Endothelial cell (in vitro differentiated cells): ENCODE measurements around the gene NGF. TPM values are rescaled to one million over a fixed set of nuclear protein-coding genes. Genes with fewer than 3 reads are reported as not detected.

Experiments used
- DNase-seq: peaks from one replicate; pipeline ENCODE4 v3.0.0; 2021; ENCODE audit warnings: low spot score
- H3K27ac Mint-ChIP-seq: one replicate; pipeline ENCODE4 v1.8.0; 2021; ENCODE audit warnings: mixed read lengths, inconsistent platforms; ENCODE audit not compliant: unreplicated experiment
- H3K27me3 Mint-ChIP-seq: one replicate; pipeline ENCODE4 v1.8.0; 2021; ENCODE audit warnings: mild to moderate bottlenecking, moderate library complexity, mixed read lengths, inconsistent platforms; ENCODE audit not compliant: unreplicated experiment
- H3K36me3 Mint-ChIP-seq: one replicate; pipeline ENCODE4 v1.8.0; 2021; ENCODE audit warnings: mild to moderate bottlenecking, low read depth, mixed read lengths, inconsistent platforms; ENCODE audit not compliant: unreplicated experiment
- H3K4me1 Mint-ChIP-seq: one replicate; pipeline ENCODE4 v1.8.0; 2021; ENCODE audit warnings: mild to moderate bottlenecking, mixed read lengths, inconsistent platforms; ENCODE audit not compliant: unreplicated experiment
- H3K4me3 Mint-ChIP-seq: one replicate; pipeline ENCODE4 v1.8.0; 2021; ENCODE audit warnings: mild to moderate bottlenecking, mixed read lengths, inconsistent platforms; ENCODE audit not compliant: unreplicated experiment
- H3K9me3 Mint-ChIP-seq: one replicate; pipeline ENCODE4 v1.8.0; 2021; ENCODE audit warnings: mixed read lengths, inconsistent platforms; ENCODE audit not compliant: unreplicated experiment
- total RNA-seq: library from RNA; stranded (reverse); fragmentation: NEBNext Ultra II Directional; extraction: Animal tissue kit (Norgen Biotek cat#: 25700); gene quantifications from one replicate; pipeline ENCODE4 v1.2.1, GENCODE V29; 2021; ENCODE audit not compliant: unreplicated experiment
- TF ChIP-seq, protein P1 (sequence below): fragments of 200-600 bp; sonication (generic); IDR thresholded peaks from one replicate; pipeline ENCODE4 v1.5.0; 2021; ENCODE audit warnings: antibody characterized with exemption; ENCODE audit not compliant: unreplicated experiment

Gene NGF
- total RNA-seq, 1 donor from 2014 or later: 0.69 TPM

GRCh38 chr1:115283681-115284146 is 54.3 kb downstream of the NGF start:
- H3K4me1 Mint-ChIP-seq: peaks cover 4% of the 10 kb centered on the region

DNA sequence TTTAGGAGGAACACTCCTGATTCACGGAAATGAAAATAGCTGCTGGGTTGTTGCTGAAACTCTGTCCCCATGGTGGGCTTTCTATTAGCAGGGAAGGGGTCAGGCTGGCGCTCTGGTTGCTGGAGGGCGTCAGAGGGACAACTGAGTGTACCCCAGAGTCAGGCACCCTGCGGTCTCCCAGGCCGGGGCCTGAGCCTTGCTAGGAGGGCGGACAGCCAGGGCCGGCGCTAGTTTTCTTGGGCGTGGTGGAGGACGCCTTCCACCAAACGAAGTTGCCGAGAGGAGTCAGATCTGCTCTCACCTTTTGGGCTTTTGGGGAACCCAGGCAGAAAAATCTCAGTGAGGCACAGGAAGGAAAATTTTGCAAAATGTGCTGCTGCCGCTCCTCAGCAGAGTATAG is 54.8 kb downstream of the NGF start:
- Mint-ChIP-seq H3K4me3 (no peak overlapping the region), H3K4me1 (peaks cover 4% of the 10 kb centered on the region), H3K27ac (no peak overlapping the region), H3K36me3 (no peaks in the 10 kb centered on the region), H3K9me3 (no peaks in the 10 kb centered on the region), H3K27me3 (no peaks in the 10 kb centered on the region)
- TF ChIP-seq, protein P1, sequence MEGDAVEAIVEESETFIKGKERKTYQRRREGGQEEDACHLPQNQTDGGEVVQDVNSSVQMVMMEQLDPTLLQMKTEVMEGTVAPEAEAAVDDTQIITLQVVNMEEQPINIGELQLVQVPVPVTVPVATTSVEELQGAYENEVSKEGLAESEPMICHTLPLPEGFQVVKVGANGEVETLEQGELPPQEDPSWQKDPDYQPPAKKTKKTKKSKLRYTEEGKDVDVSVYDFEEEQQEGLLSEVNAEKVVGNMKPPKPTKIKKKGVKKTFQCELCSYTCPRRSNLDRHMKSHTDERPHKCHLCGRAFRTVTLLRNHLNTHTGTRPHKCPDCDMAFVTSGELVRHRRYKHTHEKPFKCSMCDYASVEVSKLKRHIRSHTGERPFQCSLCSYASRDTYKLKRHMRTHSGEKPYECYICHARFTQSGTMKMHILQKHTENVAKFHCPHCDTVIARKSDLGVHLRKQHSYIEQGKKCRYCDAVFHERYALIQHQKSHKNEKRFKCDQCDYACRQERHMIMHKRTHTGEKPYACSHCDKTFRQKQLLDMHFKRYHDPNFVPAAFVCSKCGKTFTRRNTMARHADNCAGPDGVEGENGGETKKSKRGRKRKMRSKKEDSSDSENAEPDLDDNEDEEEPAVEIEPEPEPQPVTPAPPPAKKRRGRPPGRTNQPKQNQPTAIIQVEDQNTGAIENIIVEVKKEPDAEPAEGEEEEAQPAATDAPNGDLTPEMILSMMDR: no peak
- DNase-seq: no peak

More at GRCh38 chr1:115283681-115284146, 54.3 kb downstream of the NGF start:
- Mint-ChIP-seq H3K4me3 (no peak overlapping the region), H3K27me3 (peaks cover 2% of the 10 kb centered on the region), H3K36me3 (no peaks in the 10 kb centered on the region), H3K27ac (no peak overlapping the region), H3K9me3 (no peaks in the 10 kb centered on the region)
- TF ChIP-seq, protein P1: no peak
- DNase-seq: no peak

DNA sequence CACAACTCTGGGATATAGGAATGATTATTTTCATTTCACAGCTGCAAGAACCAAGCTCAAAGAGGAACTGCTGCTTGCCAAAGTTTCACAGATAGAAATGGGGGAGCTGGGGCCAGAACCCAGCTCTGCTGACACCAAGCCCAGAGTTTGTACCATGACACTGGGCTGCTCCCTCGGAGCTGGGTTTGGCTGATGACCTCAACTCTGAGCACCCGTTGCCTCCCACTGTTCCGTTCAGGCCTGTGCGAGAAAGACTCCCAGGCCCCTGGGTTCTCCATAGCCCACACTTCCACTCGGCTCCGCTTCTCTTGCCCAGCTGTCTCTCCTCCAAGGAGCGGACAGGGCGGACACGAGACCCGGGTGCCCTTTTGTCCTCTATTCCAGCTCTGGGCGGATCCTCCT is 55.2 kb downstream of the NGF start:
- TF ChIP-seq, protein P1: no peak
- Mint-ChIP-seq H3K27me3 (no peaks in the 10 kb centered on the region), H3K4me1 (peaks cover 4% of the 10 kb centered on the region), H3K36me3 (no peaks in the 10 kb centered on the region), H3K9me3 (no peaks in the 10 kb centered on the region), H3K4me3 (no peak overlapping the region), H3K27ac (no peak overlapping the region)
- no peak for DNase-seq

DNA sequence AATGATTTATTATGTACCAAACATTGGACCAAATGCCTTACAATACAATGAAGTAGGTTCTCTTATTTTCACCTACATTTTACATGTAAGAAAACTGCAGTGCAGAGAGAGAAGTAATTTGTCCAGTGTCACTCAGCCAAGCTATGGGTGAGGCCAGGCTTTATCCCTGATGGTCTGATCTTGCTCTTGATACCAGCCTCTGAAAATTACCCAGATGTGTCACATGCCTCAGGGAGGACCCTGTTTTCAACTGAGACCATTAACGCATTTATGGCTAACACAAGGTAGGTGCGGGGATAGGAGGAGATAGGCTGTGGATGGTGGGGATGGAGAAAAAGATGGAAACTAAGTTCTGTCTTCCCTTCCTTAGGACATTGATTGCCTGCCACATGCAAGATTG is 56.9 kb downstream of the NGF start:
- H3K36me3 Mint-ChIP-seq: no peaks in the 10 kb centered on the region
- peaks cover 4% of the 10 kb centered on the region for H3K4me1 Mint-ChIP-seq
- H3K27me3 Mint-ChIP-seq: no peaks in the 10 kb centered on the region
- no peak for DNase-seq
- no peaks in the 10 kb centered on the region for H3K9me3 Mint-ChIP-seq
- no peak overlapping the region for H3K4me3 Mint-ChIP-seq
- TF ChIP-seq, protein P1: no peak
- no peak overlapping the region for H3K27ac Mint-ChIP-seq

- Mint-ChIP-seq H3K27me3 (no peaks in the 10 kb centered on the region), H3K27ac (no peak overlapping the region), H3K4me1 (peaks cover 2% of the 10 kb centered on the region), H3K9me3 (no peaks in the 10 kb centered on the region), H3K36me3 (no peaks in the 10 kb centered on the region), H3K4me3 (no peak overlapping the region)
- TF ChIP-seq, protein P1: no peak
- no peak for DNase-seq
Measured at GRCh38 chr1:115280064-115280463, 58.0 kb downstream of the NGF start.
